HG02852 (cell line): ENCODE data around the gene IGSF9.

Source experiments
- ATAC-seq: cut with Tn5 transposase; IDR thresholded peaks from one replicate; pipeline ENCODE4 v1.9.1; 2021; ENCODE audit warnings: mild to moderate bottlenecking, moderate library complexity; ENCODE audit not compliant: unreplicated experiment

IGSF9 gene

DNA sequence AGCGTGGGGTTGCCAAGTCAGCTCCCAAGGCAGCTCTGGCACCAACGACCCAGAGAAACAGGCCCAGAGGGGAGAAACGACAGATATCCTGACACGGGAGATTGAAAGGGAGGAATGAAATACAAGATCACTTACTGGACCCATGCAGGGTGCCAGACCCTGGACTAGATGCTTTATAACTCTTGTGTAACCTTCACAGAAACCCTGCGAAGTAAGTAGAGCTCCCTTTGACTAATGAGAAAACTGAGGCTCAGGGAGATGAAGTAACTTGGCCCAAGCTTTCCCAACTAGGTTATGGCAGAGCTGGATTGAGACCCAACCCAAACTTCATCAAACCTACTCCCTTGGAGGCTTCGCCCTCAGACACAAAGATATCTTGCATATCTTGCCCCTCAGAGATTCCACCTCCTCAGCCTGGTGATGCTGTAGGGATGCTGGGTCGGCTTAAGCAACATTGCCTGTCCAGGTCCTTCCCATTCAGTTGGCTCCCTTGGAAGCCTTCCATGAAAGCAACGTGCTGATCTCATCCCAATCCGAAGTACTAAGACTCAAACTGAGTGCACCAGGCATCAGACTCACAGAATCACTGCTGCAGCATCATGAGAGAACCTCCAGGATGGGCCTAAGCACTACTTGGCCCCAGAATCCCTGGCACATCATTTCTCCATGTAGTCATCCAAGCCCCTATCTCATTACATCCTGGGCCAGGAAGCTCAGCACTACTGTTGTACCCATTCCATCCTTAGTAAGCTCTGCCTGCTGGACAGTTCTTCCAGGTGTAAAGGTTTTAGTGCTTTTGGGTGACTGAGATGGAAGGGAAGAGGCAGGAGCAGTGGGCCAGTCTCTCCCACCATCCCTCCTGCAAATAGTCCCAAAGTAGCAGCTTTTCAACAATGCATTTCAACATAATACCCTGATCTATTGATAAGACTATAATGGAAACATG, 1.1 kb upstream of the IGSF9 start:
- ATAC-seq: no peak

DNA sequence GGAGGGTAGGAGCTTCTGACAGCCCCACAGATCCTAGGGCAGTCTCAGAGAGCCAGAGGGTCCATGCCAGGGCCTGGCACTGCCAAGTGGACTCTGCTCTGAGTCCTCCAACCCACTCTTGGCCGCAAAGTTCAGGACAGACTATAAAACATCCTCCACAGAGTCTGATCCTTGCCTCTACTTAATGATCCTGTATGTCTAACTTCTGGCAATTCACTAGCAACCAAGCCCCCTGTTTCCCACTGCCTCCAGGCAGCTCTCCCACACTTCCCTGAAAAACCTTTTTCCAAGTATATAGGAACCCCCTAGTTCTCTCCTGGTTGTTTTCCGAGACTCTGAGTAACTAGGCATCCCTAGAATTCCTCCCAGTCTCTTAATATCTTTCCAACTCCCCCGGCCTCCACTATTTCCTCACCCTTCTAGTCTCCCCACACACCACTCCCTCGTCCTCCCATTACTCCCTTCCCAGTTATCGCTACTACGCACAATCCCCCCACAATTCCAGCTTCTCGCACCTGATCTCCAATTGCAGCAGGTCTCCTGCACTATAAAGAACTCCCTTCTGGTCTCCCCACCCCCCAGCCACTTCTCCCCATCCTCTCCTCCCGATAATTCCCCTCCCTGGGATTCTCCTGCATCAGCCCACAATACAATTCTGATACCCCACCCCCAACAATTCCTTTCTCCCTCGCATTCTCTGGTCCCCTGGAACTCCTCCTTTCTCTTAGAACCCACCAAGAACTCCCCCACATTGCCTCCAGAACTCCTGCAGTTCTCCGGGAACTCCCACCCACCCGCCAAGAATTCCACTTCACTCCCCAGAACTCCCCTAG, 574 bp downstream of the IGSF9 start:
- no peak for ATAC-seq

DNA sequence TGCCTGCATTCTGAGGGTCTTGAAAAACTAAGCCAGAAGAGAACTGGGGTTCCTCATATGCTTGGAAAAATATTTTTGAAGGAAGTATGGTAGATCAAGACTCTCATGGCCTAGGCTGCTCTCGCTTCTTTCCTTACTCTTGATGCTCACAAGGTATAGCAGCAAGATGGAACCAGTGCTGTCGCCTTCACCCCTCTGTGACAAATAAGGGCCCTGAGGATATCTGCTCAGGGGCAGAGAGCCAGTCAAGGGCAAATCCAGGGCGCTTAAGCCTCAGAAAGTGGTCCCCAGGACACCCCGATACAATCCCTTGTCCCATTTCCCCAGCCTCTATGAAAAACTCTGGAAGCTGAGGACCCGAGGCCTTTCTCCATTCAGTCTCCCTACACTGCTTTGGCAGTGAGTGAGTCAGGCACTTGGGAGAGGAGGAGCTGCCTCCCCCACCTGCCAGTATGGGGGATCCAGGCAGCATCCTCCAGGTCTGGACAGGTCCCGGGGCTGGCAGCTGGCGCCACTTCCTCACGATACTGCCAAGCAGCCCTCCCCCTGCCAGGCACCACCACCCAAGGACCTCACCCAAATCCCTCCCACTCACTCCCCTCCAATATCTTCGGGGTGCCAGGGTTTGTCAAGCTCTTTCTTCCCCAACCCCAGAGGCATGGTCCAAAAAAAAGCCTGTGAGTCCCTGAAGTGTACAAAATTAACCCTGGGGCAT, 1.3 kb downstream of the IGSF9 start:
- no peak for ATAC-seq

DNA sequence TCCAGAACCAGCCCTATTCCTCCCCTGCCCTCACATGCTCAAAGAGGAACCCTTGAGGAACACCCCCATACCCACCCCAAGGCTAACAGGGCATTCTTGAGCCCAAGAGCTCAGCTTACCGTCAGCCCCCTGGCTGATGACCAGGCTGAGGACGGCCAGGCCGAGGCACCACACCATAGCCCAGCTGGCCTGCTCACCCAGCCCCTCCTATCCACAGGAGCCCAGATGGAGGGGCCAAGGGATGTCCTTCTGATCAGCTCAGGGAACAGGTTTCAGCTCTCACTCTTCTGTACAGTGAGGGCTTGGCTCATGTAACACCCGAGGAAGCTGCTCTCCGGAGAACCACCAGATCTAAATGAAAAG, 2.2 kb downstream of the IGSF9 start:
- no peak for ATAC-seq

DNA sequence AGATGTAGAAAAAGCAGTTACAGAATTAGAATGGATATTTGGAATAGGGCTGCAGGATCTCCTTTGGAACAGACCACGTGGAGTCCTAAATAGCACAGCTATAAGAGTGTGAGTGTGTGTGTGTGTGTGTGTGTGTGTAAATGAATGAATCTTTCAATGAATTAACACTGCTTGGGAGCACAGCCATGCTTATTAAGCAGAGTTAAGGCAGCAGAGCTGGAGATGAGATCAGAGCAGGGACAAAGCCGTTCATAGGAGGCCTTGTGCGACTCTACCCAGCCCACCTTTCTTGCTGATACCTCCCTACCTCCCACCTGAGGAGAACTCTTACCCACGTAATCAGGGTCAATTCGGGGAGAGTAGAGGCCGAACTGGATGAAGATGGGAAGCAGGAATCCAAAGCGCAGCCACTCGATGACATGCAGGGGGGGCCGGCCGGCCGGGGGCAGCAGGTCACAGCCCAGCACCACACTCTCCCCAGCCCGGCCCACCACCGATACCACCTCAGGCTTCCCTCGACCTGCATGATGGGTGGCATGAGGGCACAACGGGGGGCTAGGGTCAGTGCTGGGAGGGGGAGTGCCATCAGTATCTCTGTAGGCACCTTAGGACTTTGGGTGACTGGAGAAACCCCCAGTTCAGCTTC, 2.7 kb downstream of the IGSF9 start:
- ATAC-seq: no peak

DNA sequence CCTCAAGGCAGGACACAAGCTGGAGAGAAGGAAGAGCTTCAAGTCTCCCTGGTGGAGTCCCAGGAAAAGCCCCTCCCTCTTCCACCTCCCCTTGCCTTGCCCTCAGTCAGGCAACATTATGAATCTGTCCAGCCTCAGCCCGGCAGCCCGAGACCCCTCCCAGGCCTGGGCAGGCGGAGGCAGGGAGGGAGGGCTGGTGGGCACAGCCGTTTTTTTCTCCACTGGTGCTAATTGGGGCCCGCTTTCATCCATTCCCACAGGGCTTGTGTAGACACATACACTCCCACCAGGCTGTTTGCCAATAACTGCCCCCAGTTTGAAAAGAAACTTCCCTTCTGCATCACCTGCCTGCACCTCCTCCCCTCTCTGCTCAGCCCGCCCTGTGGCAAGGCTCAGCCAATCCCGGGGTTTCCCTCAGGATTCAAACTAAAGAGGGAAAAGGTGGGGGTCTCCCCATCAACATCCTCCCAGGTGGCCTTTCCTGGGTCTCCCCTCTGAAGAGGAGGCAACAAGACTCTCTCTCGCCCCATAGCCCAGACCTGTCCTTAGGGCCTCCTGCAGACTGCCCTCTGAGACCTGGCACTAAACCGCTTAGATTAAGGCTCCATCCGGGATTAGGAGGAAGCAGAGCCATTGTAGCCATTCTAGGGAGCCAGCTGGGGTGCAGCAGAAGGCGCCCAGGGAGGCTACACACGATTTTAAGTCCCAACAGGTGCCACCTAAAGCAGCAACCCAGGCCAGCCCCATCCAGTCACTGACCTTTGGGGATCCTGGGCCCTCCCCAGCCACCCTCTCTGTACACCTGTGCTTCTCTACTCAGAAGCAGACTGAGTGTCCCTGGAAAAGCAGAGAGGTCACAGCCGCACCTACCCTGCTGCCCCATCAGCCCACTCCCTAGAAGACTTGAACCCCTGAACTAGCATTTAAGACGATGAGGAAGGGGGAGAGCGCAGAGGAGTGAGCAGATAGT, 3.5 kb downstream of the IGSF9 start:
- no peak for ATAC-seq

DNA sequence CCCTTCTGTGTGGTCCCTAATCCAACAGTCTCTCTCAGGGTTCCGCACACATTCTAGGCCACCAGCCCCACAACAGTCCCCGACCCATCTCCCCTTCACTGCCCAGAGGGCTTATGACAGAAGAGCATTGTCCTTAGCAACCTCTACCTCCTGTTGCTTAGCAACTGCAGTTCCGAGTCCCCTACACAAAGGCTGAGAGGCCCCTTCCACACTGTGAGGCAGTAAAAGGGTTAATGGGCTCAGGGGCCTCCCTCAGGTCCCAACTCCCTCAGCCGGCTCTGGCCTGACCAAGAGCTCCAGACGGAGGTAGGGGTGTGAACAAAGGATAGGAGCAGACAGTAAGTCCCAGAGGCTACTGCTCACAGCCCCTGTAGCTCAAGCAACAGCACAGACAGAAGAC, 4.3 kb downstream of the IGSF9 start:
- ATAC-seq: no peak

DNA sequence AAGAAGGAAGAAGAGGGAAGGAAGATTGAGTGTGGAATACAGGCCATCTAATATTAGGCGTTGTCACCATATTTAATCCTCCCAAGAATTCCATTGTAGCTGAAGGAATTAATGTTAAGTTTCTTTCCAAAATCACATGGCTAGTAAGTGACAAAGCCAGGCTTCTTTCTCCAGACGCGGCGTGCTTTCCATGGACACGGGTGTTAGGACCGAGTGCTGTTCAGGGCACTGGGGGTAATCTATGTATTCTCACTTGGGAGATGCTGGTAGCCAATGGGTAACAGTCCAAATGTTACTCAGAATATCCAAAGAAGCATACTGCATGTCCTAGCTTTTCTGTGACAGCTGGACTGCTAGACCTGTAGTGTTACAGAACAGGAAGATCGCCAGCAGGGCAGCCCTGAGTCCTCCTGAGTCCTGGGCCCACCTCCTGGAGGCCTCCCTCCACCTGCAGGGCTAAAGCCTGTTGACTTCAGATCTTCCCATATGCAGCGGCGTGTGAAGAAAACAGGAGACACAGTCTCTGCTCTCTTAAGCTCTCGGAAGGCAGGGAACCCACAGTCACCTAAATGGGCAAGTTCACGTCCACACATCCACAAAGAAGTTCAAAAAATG, 5.3 kb downstream of the IGSF9 start:
- ATAC-seq: no peak

DNA sequence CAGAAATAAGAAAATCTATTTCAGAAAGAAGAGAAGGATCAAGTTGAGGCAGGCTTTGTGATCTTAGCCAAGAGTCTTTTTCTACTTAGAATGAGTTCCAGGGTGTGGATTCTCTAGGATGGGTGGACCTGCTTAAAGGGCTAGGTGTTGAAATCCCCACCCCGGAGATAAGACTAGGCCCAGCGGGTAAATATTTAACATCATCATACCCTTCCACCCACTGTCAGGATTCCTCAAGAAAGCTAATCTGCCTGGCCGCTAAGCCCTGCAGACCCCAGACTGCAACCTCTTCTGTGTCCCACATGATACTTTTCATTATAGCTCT, 5.8 kb downstream of the IGSF9 start:
- ATAC-seq: no peak

DNA sequence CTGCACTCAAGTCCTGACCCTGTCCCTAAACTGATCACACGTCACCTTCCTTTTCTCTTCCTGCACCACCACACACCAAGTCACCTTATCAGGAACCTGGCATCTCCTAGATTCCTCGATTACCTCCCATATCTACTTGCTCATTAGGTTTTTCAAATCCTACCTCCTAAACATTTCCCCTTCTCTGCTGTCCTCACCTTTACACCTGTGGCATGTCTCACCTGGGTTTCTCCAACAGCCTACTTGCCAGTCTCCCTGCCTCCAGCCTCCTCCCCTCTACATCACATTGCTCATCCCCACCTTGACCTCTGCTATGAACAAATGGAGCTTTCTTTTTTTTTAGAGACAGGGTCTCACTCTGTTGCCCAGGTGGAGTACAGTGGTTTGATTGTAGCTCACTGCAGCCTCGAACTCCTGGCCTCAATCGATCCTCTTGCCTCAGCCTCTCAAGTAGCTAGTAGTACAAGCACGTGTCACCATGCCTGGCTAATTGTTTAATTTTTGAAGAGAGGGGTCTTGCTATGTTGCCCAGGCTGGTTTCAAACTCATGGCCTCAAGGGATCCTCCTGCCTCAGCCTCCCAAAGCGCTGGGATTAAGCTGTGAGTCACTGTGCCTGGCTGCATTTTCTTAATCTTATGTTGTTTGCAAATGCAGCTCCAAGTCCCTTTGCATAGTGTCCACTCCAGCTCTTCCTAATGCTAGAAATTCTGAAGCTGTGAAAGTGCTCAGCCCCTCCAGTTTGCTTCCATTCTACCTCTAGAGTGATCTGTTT, 6.3 kb downstream of the IGSF9 start:
- ATAC-seq: no peak

DNA sequence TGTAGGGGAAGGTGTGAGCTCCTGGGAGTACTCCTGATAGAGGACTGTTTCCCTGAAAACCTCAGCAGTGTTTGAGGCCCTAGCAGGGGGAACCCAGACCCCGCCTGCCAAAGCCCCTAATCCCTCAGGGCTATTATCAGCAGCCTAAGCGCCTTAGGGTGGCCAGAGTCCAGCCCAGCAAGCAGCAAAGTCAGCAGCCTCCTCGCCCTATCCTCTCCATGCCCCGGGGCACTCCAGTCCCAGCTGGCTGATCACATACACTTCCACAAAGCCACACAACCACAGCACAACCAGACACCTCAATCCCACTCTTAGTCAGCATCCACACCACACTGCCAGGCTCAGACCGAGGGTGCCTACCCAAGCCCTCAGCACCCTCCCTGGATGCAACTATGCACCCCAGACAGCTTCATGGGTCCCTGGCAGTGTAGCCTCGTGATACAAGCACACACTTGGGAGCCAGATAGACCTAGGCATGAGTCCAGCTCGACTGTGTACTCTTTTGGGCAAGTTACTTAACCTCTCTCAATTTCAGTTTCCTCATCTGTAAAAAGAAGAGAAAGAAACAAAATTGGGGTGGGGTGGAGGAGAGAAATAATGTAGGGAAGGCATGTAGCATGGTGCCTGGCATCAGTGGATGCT, 7.1 kb downstream of the IGSF9 start:
- no peak for ATAC-seq

DNA sequence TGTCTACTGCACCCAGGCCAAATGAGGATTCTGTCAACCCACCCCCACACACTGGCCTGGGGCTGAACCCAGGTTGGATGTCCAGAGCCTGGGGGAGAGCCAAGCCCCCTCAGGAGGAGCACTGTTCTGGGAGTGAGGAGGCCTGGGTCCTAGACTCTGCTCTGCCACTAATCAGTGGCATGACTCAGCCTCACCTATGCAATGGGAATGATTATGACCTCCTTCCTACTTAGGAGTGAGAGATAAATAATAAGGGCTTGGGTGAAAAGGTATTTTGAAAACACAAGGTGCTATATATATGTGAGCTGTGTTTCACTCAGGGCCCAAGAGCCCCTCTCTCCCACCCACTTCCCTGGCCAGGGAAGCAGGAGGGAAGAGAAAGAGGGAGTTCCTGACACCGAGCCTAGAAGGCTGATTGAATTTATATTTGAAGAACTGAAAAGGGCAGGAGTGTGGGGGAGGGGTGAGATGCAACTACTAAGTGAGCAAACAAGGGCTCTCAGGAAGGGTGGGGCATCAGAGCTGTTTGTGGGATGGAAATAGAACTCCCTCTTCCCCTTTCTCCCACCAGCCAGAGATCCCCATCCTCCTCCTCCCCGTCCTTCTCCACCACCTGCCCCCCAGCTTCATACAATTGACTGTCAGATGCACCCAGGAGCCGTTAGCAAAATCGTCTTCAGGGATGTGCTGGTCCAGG, 8.2 kb downstream of the IGSF9 start:
- ATAC-seq: no peak

DNA sequence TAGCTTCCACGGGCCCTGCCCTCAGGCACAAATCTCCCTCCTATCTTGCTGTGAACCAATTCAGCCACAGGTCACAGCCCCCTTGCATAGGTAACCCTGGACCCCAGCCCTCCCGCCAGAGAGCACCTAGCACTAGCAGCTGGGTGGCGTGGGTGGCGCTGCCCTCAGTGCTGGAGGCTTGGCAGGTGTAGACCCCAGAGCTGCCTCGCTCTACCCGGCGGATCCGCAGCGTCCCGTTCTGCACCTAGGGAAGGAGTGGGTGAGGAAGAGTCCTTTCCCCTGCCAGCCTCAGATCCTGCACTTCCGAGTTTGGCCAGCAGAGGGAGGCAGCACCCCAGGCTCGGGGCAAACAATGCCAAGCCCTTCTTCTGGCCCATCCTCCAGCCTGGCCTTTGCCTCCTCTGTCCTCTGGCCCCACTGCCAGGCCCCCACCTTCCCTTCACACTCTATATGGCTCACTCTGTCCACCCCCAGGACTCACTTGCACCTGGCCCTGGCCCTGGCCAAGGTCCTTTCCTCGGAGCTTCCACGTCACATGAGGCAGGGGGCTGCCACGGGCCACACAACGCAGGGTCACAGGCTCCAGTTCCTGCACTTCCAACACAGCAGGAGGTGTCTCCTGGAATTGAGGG, 9.0 kb downstream of the IGSF9 start:
- ATAC-seq: no peak

DNA sequence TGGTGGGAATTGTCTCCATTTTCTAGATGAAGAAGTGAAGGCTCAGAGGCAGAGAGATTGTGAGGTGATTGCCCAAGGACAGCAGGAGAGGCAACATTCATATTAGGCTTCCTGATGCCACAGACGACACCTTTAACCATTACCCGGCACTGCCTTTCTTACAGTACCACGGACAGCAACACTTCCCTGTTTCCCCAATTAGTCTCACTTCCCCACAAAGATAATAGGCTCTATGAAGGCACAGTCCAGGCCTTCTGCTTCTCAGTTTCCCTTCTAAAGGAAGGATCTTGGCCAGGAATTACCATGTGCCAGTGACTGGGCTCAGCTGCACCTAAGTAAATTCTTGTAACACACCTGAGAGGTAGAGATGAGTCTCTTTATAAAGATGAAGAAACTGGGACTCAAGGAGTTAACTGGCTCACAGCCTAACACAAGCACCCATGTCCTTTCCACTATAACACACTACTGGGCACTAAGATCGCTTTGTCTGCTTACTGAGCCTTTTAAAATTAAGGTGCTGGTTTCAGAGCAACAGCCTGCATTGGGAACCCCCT, 9.6 kb downstream of the IGSF9 start:
- no peak for ATAC-seq

DNA sequence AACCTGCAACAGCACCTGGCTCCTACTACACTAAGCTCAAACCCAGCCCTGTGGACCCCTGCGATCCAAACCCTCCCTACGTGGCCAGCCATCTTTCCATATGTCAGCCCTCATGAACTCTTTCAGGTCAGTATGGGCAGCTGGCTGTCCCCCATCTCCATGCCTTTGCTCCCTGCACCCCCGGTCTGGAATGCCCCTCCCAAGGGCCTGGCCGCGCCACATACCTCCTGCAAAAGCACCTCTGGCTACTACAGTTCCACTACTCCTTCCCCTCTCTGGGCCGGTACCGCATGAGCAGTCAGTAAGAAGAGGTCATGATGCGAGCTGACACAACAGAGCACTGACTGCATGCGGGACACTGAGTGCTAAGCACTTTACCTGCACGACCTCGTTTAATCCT, 10.1 kb downstream of the IGSF9 start:
- no peak for ATAC-seq

DNA sequence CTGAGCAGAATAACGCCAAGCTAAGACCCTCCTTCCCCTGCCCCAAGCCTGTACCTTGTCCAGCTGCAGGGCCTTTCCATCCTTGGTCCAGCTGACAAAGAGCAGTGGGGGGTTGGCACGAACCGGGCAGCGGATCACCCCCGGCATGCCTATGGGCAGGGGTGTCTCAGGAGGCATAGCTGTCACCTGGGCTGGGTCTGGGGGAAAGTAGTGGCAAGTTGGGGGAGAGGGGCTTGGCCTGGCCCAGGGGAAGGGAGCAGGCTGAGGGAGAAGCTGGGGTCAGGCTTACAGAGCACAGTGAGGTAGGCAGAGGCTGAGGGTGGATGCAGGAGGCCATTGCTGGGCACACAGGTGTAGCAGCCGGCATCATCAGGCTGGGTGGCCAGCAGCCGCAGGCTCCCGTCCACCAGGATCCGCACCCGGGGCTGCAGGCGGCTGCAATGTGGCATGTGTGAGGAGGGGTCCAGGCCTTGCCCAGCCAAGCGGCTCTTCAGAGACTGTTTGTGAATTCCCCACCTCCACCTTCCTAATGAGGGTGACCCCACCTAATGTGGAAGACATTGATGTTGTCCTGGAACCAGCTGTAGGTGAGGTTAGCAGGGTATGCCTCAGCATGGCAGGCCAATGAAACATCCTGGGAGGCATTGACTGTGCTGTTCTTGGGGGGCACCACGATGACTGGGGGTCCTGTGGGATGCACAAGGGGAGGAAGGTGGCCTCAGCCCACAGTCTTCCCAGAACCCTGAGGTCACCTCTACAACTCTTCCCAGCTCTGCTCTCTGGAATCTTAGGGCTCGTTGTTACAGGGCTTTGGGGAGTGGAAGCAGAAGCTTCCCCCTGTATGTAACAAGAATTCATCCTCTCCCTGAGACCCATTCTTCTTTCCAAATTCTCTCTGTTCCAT, 11.0 kb downstream of the IGSF9 start:
- no peak for ATAC-seq
